ENCODE data around the gene SLC12A4. TPM values are rescaled to one million over a fixed set of nuclear protein-coding genes. Genes with fewer than 3 reads are reported as not detected.

SLC12A4 gene
- total and polyA plus RNA-seq, 8 donors: 5.7 to 136 (median 20.1) TPM

DNA sequence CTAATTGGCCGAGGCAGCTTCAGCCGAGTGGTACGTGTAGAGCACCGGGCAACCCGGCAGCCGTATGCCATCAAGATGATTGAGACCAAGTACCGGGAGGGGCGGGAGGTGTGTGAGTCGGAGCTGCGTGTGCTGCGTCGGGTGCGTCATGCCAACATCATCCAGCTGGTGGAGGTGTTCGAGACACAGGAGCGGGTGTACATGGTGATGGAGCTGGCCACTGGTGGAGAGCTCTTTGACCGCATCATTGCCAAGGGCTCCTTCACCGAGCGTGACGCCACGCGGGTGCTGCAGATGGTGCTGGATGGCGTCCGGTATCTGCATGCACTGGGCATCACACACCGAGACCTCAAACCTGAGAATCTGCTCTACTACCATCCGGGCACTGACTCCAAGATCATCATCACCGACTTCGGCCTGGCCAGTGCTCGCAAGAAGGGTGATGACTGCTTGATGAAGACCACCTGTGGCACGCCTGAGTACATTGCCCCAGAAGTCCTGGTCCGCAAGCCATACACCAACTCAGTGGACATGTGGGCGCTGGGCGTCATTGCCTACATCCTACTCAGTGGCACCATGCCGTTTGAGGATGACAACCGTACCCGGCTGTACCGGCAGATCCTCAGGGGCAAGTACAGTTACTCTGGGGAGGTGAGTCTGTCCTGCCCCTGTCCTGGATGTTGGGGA is 59.2 kb downstream of the SLC12A4 start:
- Histone ChIP-seq H3K27me3 (no peaks in the 10 kb centered on the region), H3K27ac (no peak overlapping the region), H3K36me3 (peaks cover 20 to 61% (median 46%) of the 10 kb centered on the region in 4 donors), H3K4me3 (no peak overlapping the region), H3K4me1 (no peaks in the 10 kb centered on the region), H3K9me3 (no peaks in the 10 kb centered on the region)
- no peak for DNase-seq
- intact Hi-C loops (cut with DNase I; ENCODE audit: low total_unique reads): no loop called here
- 95 to 97% (median 96%) methylated on average over 26 to 36 of the region's 36 CpGs for WGBS, 5 donors
- TF ChIP-seq POLR2A (IDR thresholded peaks at IDR 0.05) (no peak), EP300 (IDR thresholded peaks at IDR 0.05) (no peak), POLR2AphosphoS5 (IDR thresholded peaks at IDR 0.05) (no peak)
- TF ChIP-seq, protein P1, sequence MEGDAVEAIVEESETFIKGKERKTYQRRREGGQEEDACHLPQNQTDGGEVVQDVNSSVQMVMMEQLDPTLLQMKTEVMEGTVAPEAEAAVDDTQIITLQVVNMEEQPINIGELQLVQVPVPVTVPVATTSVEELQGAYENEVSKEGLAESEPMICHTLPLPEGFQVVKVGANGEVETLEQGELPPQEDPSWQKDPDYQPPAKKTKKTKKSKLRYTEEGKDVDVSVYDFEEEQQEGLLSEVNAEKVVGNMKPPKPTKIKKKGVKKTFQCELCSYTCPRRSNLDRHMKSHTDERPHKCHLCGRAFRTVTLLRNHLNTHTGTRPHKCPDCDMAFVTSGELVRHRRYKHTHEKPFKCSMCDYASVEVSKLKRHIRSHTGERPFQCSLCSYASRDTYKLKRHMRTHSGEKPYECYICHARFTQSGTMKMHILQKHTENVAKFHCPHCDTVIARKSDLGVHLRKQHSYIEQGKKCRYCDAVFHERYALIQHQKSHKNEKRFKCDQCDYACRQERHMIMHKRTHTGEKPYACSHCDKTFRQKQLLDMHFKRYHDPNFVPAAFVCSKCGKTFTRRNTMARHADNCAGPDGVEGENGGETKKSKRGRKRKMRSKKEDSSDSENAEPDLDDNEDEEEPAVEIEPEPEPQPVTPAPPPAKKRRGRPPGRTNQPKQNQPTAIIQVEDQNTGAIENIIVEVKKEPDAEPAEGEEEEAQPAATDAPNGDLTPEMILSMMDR (IDR thresholded peaks at IDR 0.05): no peak

DNA sequence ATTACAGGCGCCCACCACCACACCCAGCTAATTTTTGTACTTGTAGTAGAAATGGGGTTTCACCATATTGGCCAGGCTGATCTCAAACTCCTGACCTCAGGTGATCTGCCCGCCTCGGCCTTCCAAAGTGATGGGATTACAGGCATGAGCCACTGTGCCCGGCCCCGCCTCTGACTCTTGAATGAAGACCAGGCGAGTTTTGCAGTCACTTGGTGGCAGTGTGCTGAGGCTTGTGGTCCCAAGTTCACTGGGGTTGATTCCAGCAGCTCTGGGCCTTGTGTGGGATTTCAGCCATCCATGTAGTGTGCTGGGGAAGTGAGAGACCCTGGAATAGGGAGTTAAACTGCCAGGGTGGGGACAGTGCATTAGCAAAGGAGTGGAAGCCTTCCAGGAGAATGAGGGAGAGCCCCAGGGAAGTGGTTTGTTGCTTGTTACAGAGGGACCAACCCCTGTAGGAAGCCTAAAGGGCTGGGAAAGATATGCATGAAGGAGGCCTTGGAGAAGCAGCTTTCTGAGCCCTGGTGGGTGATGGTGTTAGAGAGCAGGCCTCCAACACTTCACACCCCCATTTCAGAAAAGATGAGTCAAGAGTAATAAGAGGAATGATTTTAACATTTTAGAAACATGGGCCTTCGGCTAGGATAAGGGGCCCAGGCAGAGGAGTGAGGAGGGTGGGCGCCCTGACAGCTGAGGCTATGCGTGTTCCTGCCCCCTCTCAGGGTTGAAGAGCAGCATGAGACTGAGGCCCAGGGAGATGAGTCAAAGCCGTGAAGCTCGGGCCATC is 60.8 kb downstream of the SLC12A4 start:
- Histone ChIP-seq H3K27me3 (no peaks in the 10 kb centered on the region), H3K27ac (no peak overlapping the region), H3K9me3 (no peaks in the 10 kb centered on the region), H3K4me3 (no peak overlapping the region), H3K4me1 (peaks cover 0 to under 1% (median 0%) of the 10 kb centered on the region in 4 donors), H3K36me3 (peaks cover 20 to 70% (median 53%) of the 10 kb centered on the region in 4 donors)
- DNase-seq: no peak
- TF ChIP-seq POLR2AphosphoS5 (IDR thresholded peaks at IDR 0.05) (no peak), POLR2A (IDR thresholded peaks at IDR 0.05) (no peak), EP300 (IDR thresholded peaks at IDR 0.05) (no peak)
- TF ChIP-seq, protein P1 (IDR thresholded peaks at IDR 0.05): no peak
- intact Hi-C loops (cut with DNase I; ENCODE audit: low total_unique reads): no loop called here
- WGBS, 5 donors: 88 to 93% (median 92%) methylated on average over 11 of the region's 11 CpGs

DNA sequence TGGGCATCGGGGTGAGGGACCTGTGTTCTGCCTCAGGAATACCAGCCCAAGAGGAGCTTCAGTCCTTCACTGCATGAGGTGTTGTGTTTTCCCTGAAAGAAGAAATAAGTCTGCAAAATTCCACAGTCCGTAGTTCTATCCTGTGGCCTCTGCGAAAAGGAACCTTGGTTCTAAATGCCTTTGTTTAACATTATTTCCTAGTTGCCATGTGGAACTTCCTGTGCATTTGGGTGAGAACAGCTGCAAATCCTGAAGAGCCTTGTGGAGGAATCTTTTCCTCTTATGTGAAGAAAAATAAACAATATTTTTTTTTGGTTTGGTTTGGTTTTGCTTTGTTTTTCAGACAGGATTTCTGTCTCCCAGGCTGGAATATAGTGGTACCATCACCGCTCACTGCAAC is 65.6 kb downstream of the SLC12A4 start:
- TF ChIP-seq POLR2A (IDR thresholded peaks at IDR 0.05) (no peak), EP300 (IDR thresholded peaks at IDR 0.05) (no peak), POLR2AphosphoS5 (IDR thresholded peaks at IDR 0.05) (no peak)
- TF ChIP-seq, protein P1 (IDR thresholded peaks at IDR 0.05): no peak
- no peak for DNase-seq

DNA sequence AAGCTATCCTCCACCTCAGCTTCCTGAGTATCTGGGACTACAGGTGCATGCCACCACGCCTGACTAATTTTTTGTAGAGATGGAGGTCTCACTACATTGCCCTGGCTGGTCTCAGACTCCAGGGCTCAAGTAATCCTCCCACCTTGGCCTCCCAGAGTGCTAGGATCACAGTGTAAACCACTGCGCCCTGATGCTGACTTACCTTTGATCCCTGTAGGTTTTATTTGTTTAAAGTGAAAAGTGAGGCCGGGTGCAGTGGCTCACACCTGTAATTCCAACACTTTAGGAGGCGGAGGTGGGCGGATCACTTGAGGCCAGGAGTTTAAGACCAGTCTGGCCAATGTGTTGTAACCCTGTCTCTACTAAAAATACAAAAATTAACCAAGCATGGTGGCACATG is 66.7 kb downstream of the SLC12A4 start:
- Histone ChIP-seq H3K4me3 (no peak overlapping the region), H3K27ac (no peak overlapping the region), H3K27me3 (no peaks in the 10 kb centered on the region), H3K9me3 (no peaks in the 10 kb centered on the region), H3K4me1 (peaks cover 3 to 36% (median 26%) of the 10 kb centered on the region in 4 donors), H3K36me3 (peaks cover 0 to 45% (median 21%) of the 10 kb centered on the region in 4 donors)
- DNase-seq: no peak
- 78 to 82% (median 79%) methylated on average over 5 of the region's 5 CpGs for WGBS, 5 donors
- intact Hi-C loops (cut with DNase I; ENCODE audit: low total_unique reads): no loop called here
- no peak for TF ChIP-seq POLR2A (IDR thresholded peaks at IDR 0.05)
- no peak for TF ChIP-seq POLR2AphosphoS5 (IDR thresholded peaks at IDR 0.05)
- TF ChIP-seq EP300 (IDR thresholded peaks at IDR 0.05): no peak
- TF ChIP-seq, protein P1 (IDR thresholded peaks at IDR 0.05): no peak

More for the DNA sequence above, 65.6 kb downstream of the SLC12A4 start:
- H3K4me3 ChIP-seq: no peak overlapping the region
- H3K36me3 ChIP-seq: peaks cover 0 to 45% (median 21%) of the 10 kb centered on the region in 4 donors
- H3K27me3 ChIP-seq: no peaks in the 10 kb centered on the region
- WGBS, 5 donors: 73 to 83% (median 81%) methylated on average over 4 of the region's 4 CpGs
- no peaks in the 10 kb centered on the region for H3K9me3 ChIP-seq
- intact Hi-C loops (cut with DNase I; ENCODE audit: low total_unique reads): no loop called here
- H3K27ac ChIP-seq: peak overlapping the region in 2 of 5 donors; percentile 21 to 35
- H3K4me1 ChIP-seq: peaks cover 0 to 25% (median 15%) of the 10 kb centered on the region in 4 donors

Measured in stomach (tissue), 9 donors.